GM19463 (cell line): ENCODE measurements around the gene ELFN2.

Experiments used
- ATAC-seq: cut with Tn5 transposase; IDR thresholded peaks from one replicate; pipeline ENCODE4 v1.9.1; 2021; ENCODE audit warnings: mild to moderate bottlenecking, moderate library complexity; ENCODE audit not compliant: unreplicated experiment

Gene ELFN2

DNA sequence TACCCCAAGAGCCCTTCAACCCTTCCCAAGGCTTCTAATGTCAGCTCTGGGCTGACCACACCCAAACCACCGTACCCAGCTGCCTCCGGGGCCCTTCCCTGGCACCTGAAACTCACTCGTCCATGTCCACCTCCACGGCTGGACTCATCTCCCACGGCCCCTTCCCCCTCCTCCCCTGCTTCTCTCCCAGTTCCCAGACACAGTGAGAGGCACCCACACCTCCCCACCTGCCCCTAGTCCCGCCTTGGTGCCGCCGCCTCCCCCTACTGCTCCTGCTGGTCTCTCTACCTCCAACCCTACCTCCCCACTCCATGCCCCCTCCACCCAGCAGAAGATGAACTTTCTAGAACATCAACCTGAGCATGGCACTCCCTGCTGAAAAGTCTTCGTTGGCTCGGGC is 39.5 kb downstream of the ELFN2 start:
- ATAC-seq, result no peak

DNA sequence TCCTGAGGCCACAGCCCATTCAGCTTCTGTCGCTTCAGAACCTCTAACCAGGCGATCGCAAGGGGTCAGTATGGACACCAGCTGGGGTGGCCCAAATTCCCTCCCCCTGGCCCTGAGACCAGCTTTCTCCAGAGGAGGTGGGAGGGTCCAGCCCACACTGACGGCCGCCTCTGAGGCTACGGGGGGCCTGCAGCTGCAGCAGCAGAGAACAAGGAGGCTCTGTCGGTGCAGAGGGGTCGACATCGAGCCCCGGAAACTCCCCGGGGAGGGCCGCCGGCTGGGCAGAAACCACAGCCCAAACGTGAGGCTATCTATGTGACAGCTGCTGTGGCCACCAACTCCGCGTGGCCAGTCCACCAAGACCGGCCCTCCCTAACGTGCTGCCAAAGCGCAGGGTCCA is 40.8 kb downstream of the ELFN2 start:
- ATAC-seq, result no peak

DNA sequence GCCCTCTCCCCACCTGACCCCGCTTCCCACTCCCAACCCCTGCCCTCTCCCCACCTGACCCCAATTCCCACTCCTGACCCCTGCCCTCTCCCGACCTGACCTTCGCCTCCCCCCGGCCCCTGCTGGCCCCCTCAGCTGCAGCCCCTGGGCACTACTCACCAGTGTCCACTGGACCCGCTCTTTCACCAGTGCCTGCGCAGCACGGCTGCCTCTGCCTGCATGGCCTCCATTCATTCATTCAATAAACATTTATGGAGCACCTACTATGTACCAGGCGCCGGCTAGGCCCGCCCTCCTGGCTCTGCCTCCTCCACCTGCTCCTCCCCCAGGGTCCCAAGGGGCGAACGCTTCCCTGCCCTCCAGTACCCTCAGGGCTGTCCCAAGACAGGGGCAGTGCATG is 42.6 kb downstream of the ELFN2 start:
- ATAC-seq, result no peak

DNA sequence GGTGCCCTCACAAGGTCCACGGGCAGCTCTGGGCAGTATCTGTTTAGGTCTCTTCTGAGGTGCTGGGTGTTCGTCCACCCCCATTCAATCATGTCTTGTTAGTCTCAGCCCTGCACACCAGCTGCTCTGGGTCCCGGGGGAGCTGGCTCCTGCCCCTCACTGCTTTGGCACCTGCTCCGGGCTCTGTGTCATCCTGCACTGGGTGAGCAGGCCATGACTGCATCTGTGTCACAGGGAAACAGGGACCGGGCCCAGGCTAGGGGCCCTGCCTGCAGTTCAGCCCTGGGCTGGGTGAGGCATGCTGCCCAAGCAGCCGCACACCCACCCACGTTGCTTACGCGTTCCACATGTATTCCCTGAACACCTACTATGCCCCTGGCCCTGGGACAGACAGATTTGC is 43.9 kb downstream of the ELFN2 start:
- no peak for ATAC-seq

DNA sequence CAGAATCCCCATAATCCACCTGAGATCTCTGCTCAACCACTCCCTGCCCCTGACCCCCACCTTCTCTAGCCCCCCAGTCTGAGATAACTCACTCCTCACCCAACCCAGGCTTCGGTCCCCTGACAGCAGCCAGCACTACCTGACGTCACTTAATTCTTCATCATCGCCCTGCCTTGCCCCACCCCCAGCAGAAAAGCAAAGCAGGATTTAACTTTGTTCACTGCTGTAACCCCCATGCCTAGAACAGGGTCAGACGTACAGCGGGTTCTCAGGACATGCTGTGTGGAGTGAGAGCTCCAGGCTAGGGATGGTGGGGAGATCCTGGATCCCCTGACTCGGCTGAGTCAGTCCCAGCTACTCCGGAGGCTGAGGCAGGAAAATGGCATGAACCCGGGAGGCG is 45.8 kb downstream of the ELFN2 start:
- no peak for ATAC-seq

DNA sequence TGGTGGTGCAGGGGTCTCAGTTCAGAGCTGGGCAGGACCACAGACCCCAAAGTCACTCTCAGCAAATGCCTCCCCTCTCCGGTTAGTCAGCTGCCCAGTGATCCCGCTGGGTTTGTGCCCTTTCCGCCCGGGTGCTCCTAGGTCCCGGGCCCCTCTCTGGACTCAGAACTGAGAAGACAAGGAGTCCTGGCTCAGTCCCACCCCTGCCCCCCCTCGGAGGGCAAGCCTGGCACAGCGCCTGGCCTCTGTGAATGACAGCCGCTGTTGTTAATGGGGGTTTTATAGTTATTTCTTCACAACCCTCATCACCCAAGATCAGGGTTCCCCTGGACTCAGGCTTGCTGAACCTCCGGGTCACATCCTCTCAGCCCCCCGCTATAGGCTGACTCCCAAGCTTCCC is 47.6 kb downstream of the ELFN2 start:
- ATAC-seq, result no peak

DNA sequence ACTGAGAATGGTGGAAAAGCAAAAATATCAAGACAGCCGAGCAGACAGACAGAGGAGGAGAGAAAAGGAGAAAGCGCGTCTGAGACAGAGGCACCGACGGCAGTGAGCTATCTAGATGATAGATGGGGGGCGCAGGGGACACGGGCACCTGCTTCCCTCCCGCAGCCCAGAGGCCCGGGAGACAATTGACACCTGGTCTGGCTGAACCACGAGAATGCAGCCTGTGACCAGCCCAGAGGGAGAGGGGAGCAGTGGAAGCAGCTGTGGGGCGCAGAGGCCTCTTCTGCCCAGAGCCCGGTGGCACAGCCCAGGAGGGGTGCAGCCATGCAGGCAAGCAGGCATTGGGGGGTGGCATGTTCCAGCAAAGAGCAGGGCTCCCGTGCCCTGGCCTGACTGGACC is 48.2 kb downstream of the ELFN2 start:
- no peak for ATAC-seq

DNA sequence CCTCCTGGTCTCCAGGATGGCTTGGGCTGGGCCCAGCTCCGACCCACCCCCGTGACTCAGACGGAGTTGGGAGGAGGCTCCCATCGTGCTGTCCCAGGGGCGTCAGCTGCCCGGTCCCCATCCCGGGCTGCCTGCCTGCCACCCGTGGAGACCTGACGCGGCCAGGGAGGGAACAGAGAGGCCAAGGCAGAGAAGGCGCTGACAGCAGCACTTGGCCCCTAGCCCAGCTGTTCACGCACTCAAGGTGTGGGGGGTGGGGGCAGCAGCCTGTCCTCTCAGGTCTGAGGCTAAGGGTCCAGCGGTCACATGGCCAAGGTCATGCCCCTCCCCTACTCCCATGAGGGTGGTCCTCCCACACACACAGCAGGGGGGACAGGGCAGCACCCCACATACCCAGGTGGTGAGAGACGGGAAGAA is 48.6 kb downstream of the ELFN2 start:
- no peak for ATAC-seq

DNA sequence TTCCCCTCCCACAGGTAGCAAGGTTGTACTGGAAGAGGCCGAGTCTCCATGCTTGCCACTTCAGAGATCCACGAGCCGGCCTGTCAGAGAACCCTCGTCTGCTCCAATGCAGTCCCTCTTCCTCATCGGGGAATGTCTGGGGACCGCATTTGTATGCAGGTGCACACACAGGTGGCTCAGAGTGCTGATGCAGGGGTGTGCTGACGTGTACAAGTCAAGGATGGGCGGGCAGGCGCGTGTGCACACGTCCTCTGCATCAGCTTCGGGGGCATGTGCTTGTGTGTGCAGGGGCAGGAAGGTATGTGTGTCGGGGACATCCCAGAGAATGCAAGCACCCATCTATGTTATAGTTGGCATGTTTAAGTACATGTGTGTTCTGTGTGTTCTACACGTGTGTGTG is 49.4 kb downstream of the ELFN2 start:
- no peak for ATAC-seq

DNA sequence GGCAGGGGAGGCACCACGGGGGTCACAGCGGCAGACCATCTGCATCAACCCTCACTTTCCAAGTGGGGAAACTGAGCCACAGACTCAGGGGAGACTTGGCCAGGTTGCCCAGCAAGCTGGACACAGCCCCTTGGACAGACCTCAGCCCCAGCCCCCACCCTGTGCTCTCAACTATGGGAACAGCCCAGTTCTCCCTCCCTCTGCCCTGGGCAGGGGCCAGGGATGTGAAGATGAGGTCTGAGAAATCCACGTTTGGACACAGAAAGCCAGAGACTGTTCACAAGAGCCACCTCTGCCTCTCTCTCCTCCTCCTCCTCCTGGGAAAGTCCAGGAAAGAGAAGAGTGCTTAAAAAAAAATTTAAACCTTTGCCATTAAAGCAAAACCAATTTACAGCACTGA is 50.1 kb downstream of the ELFN2 start:
- no peak for ATAC-seq

DNA sequence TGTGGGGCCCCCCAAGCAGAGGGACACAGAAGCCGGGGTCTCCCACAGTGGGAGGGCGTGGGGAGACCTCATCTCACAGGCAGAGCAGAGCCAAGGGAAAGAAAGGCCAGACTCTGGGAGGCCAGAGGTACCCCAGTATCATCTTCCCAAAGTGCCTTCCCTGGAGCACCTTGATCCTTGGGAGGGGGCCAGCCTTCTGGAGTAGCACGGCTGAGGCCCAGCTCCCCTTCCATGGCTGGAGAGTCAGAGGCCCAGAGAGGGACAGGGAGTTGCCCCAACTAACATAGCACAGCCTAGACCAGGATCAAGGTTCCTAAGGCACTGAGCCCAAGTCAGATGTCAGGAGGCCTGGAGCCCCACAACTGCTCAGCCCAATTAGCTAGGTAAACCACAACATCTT is 50.6 kb downstream of the ELFN2 start:
- no peak for ATAC-seq

DNA sequence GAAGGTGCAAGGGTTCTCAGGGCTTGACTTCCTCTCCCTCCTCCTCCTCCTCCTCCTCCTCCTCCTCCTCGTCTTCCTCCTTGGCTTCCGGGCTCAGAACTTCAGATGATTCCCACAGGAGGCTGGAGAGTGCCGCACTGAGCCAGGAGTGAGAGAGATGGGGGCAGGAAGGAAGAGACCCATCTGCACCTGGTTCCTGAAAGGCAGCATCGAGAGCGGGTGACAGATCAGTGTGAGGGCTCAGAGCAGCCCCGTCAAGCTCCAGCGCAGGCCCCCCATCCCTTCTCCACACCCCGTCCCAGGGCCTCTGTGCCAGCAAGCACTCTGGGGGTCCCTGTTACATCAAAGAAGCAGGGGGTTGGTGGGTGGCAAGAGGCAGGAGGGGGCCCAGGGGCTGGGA is 51.5 kb downstream of the ELFN2 start:
- ATAC-seq, result no peak

DNA sequence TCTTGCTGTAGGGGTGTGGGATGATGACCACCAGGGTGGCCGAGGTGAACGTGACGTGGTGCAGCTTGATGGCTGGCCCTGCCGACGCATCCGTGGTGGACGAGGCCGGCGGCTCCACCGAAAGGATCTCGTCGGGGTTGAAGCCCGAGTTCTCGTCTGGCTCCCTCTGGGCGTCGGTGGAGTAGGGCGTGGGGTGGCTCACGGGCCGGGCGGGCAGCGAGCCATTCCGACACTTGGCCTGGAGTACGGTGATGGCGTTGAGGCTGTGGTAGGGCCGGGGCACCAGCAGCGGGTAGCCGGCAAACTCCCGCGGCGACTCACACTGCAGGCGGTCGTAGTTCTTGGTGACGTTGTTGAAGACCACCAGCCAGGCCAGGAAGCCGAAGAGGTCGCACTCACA is 52.7 kb downstream of the ELFN2 start:
- ATAC-seq, result no peak

DNA sequence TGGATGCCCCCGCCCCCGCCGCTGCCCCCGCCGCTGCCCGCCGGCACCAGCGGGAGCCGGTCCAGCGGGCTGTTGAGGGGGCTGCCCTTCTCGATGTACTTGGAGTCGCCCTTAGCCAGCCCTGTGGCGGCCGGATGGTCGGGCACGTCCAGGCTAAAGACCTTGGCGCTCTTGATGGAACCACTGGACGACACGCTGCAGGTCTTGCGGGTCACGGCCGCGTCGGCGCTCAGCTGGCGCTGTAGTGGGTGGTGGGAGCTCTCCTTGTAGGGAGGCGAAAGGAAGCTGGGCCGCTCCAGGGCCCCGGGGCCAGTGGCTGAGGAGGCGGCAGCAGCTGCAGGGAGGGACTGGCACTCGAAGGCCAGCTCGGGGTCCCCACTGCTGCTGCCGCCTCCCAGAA is 53.8 kb downstream of the ELFN2 start:
- ATAC-seq, result no peak

DNA sequence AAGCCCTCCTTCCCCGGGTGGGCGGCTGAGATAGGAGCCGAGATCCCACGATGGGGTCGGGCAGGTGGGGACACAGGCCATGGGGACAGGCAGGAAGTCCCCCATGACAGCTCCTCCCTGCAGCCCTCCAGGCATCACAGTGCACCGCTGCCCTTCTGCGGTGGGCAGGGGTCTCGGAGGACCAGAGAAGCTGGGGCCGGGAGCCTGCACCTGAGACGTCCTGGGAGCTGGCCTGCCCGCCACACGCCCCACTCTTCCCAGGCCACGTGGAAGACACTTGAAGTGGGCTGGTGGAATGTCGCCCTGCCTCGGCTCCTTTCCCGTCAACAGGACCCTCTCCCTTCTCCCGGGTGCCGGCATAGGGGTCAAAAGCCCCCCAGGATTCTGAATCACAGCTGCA is 55.4 kb downstream of the ELFN2 start:
- ATAC-seq, result no peak

DNA sequence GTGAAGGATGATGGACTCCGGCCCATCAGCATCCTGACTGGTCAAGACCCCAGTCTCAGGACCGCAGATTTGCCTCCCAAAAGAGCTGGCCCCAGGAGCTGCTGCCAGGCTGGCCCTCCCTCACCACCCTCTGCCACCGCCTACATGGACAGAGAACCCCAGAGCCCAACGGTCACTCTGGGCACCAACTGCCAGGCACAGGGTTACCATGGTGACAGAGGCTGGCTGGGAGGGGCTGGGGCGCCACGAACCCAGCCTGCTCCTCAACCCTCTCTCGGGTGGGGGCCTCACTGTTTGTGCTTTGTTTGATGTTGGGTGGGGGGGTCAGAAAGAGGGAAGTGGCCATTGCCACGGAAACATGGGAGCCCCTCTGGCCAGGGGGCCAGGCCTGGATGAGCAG is 55.8 kb downstream of the ELFN2 start:
- no peak for ATAC-seq

DNA sequence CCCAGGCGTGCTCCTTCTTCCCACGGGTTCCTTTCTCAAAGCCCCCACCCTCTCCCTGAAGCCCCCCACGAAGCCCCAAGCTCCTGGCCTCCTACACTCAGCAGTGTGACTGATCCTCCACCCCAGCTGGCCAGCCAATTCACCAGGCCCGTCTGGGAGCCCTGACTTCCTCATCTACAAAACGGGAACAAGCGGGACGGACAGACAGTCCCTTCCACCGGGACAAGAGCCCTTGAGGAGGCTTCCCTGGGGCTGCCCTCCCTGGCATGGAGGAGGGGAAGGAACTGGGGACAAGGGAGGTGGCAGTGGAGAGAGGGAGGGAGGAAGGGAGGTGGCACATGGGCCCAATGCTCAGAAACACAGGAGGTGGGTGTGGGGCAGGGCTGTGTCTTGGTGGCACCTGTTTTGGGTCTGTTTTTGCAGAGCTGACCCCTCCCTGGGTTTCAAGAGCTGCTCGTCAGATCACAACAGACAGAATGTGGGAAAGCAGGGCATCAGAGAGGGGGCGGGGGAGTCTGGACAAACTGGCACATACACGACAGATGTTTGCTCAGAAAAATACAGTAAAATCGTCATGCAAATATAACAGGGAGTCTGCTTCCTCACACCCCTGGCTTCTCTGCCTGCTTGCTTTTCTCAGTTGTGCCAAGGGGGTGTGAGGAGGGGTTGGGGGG is 56.8 kb downstream of the ELFN2 start:
- ATAC-seq, result no peak

DNA sequence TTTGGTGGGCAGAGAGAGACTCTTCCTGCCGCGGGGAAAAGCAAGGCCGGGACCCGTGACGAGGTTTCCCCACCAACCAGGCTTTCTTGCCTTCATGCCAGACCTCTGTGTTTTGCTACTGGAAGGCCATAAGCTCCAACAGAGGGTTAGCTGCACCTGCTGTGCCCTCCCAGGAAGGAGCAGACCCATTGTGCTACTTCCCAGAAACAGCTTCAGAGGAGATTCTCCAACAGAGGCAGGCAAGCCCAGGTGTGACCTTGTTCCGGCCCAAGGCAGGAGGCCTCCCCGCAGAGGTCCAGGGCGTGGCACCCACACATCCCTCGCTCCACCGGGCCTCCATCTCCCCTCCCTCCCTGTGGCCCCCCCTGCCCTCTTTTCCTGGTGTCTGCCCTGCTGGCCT is 57.8 kb downstream of the ELFN2 start:
- no peak for ATAC-seq

DNA sequence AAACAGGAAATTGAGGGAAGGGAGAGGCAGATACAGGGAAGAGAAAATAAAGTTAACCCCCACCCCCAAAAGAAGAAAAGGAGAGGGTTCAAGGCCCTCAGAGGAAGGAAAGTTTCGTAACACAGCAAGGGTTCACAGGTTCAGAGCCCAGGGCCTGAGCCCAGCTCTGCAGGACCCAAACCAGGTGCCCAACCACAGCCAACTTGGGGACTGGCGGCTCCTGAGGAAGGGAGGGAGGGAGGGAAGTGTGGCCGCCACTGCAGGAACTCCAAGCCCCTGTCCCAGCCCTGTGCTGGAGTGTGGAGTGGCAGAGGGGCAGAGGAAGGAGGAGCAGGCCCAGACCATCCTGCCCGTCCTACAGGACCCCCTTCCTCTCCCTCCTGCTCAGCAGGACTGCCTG is 59.2 kb downstream of the ELFN2 start:
- ATAC-seq, result no peak

DNA sequence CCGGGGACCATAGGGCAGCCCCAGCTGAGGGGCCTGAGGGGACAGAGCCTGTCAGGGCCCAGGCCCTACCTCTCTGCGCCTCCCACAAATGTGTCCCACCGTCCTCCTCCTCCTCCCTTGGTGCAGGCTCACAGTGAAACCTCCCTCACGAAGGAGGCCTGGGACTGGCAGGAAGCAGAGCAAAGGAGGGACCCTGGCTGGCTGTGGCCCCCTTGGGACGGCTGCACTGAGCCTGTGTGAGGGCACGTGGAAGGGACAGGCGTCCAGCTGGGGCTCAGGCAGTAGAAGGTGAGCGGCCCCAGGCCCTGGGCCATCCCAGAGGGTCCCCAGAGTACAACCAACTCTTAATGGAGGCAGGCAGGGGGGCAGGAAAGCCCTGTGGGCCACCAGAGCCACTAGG is 60.7 kb downstream of the ELFN2 start:
- ATAC-seq, result no peak

DNA sequence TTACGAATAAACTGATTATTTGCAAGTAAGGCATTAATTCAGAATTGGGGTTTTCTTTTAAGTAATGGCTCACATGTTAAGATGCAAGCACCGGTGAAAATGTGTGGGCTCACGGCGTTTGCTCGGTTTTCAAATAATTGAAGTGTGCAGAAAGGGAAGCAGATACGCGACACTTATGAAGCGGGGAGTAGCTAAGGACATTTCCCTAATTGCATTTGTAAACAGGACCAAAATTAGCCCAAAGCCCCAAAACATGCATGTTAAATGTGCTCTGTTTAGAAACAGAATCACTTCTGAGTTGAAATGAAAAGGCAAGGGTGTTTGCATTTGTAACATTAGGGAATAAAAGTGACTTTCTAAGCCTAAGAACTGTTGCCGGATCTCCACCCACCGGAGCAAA is 61.3 kb downstream of the ELFN2 start:
- no peak for ATAC-seq

DNA sequence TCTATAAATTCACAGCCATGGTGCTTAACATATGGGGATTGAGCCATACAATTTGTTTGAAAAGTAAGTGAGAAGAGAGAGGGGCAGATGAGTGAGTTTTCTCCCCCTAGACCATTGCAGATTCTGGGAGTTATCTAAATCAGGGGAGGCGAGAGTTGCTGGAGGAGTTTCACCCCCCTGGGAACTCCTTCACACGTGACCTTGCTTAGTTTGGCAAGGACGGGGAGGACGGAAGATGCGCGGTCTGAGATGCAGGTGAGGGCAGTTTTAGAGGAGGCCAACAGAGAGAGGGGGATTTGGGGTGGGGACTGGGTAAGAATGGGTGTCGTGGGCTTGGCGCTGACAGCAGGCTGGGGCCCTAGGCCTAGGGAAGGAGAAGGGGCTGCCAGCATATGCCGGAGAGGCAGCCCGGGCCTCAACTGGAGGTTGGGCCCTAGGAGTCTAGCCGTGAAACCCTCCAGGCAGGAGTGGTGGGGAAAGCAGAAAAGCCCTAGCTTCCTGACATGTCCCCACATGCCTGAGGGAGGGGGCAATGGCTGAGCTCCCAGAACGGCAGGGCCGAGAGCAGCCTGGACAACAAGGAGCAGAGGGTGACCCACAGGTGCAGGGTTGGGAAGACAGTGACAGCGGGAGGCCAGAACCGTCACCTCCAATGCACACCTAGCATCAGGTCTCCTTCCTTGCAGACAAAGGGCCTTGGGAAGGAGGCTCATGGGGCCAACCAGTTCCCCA is 63.9 kb downstream of the ELFN2 start:
- no peak for ATAC-seq

DNA sequence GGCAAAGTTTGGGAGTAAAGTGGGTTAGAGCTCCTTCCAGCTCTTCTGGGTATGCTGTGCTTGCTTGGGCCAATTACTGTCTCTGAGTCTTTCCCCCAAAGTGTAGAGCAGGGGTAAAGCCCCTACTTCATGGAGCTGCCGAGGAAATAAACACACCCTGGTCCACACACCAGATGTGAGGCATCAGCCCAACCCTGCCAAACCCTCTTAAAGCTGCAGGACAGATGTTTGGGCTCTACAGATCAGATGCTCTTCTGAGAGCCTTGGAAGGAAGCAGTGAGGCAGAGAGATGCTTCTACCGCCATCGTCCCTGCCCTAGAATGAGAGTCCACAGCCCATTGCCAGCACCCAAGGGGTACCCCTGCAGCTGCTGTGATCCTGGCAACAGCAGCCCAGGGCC is 64.7 kb downstream of the ELFN2 start:
- ATAC-seq, result no peak
